HG03565 (cell line): ENCODE data around the gene SCRN2.

Source experiments
- ATAC-seq: cut with Tn5 transposase; IDR thresholded peaks from one replicate; pipeline ENCODE4 v1.9.1; 2021; ENCODE audit warnings: mild to moderate bottlenecking, moderate library complexity; ENCODE audit not compliant: unreplicated experiment

Gene SCRN2

GRCh38 chr17:47822785-47823184, 18.3 kb downstream of the SCRN2 start:
- ATAC-seq, result no peak

- peak; percentile 71 for ATAC-seq
Observed at GRCh38 chr17:47821424-47822391, 19.4 kb downstream of the SCRN2 start, which contains the start of gene OSBPL7. Gene OSBPL7, minus strand, starts transcription at chr17:47821794. Its CDS starts 1,516 bp downstream, at chr17:47820278.

DNA sequence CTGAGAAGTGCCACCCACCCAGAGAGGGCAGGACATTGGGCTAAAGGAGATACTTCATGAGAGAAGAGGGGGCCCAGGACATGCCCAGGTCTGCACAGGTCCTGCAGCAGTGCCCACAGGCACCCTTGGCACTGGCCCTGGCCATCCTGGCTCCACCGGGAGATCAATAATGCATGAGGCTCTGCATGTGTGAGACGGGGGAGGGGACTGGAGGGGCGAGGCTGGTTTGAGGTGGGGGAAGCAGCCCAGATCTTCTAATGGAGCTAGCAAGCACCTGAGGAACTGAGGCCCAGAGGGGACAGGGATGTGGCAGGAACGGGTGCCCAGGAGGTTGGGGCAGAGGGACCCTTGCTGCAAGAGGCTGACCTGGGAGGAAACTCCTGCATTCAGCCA, 20.0 kb downstream of the SCRN2 start:
- ATAC-seq, result no peak

DNA sequence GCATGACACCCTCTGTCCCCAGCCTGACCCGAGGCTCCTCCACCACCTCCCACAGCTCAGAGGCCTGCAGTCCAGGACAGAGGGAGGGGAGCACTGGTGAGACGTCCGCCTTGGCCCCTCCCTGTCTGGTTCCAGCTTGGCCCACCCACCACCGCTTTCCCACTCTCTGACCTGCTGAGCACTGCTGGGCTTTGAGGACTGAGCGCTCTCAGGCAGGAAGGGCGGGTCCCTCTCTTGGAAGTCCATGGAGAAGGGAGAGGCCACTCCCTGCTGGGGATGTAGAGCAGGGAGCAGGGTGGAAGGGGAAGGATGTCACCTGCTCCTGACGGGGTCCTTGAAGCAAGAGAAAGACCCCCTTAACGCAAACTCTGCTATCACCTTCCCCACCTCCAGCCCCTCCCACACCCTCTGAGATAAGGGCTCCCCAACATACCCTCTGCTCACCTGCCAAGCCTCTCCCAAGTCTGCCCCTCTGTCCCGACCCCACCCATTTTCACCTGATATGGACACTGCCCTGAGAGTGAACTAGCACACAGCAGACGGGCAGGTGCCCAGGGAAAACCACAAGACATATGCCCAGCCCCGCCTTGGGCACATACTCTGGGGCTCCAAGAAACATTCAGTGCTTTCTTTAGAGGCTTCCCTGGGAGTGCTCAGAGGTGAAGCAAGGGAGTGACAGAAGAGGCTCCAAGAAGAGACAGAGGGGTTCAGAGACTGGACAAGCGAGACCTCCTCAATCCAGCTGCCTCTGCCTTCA, 20.9 kb downstream of the SCRN2 start:
- ATAC-seq, result no peak

DNA sequence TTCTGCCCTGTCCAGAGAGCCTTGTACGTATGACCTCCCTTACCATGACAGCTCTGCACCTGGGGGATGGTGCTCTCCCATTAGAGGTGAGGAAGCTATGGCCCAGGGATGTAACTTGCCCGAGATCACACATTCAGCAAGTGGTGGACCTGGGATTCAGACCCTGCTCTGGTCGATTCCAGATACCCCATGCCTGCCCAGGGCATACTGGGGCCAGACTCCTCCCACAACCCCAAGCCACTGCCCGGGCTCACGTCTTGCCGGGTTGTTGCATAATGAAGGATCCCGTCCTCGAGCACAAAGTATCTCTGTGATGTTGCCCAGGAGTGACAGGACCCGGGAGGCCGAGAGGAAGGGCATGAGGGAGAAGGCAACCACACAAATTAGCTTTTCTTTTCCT, 21.6 kb downstream of the SCRN2 start:
- no peak for ATAC-seq

- ATAC-seq, result no peak
Observed at GRCh38 chr17:47818002-47818695, 22.9 kb downstream of the SCRN2 start.

GRCh38 chr17:47816947-47817346, 24.1 kb downstream of the SCRN2 start:
- no peak for ATAC-seq

GRCh38 chr17:47816111-47816735, 24.9 kb downstream of the SCRN2 start:
- no peak for ATAC-seq

DNA sequence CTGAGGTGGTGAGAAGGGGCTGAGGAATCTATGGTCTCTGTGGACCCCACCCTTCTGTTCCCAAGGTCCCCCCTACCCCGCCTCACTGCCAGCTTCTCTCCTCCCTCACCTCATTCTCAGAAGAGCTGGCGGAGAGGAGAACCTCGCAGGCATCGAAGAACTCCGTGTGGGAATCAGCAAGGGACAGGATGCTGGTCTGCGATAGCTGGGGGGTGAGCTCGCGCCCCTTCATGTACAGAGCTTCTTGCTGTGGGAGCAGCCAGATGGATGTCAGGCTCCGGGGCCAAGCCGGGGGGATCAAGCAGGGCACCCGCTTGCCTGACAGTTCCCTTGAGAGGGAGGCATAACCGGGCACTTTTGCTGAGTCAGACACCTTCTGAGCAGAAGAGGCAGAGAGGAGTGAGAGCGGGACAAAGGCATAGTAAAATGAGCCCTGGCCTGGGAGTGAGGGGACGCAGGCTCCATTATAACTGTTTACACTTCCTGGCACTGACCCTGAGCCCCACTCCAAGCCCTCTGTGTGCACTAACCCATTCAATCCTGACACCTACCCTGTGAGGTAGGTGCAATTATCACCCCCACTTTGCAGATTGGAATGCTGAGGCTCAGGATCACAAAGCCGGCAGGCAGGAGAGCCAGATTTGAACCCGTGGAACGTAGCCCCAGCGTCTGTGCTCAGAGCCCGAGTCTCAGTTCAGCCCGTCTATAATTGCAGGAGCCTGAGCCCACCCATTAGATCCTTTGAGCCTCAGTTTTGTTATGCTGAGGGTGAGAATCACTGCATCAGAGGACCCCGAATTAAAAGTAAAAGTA, 25.8 kb downstream of the SCRN2 start:
- ATAC-seq, result no peak

GRCh38 chr17:47813512-47814031, 27.5 kb downstream of the SCRN2 start:
- no peak for ATAC-seq

DNA sequence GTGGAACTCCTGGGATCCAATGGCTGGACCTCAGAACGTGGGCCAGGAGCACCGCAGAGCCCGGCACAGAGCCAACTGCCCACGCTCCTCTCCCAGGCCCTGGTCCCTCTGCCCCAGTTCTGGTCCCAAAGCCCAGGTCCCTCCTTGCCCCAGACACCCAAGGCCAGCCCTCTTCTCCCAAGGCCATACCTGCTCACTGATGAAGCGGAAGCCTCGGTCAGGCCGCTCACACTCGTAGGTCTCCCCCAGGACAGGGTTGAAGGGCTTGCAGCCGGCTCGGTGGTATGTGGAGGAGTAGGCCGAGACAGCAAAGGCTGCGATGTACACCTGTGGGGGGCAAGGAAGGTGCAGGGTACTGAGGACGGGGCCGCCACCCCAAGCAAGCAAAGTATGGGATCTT, 28.0 kb downstream of the SCRN2 start:
- no peak for ATAC-seq

- no peak for ATAC-seq
Observed at GRCh38 chr17:47812146-47812920, 28.7 kb downstream of the SCRN2 start.

GRCh38 chr17:47811709-47812108, 29.4 kb downstream of the SCRN2 start:
- ATAC-seq, result no peak

GRCh38 chr17:47810901-47811635, 30.0 kb downstream of the SCRN2 start:
- ATAC-seq, result no peak

DNA sequence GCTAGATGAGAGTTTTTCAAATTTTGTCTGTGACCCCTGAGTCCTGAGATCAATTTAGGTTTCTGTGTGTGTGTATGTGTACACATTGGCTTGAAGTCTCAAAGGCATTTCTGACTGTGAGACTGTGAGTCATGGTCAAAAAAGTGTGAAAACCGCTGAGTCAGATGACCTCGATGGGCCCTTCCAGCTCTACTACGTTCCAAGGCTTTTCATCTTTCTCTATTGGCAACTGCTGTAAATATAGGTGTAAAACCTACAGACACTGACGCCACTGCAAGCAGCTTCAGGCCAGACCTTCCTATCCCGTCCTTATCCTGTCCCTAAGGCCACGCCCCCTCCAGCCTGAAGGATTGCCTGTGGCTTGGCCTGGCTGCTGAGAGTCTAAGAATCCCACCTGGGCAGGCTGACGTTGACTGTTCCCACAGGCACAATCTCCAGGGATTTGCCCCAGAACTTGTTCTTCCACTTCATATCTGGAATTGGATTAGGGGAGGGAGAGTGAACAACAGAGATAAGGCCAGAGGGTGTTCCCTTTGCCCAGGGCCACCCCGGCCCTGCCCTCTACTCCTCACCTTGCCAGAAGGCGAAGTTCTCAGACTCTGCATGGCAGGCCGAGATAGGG, 30.8 kb downstream of the SCRN2 start:
- ATAC-seq, result no peak

- no peak for ATAC-seq
Observed at GRCh38 chr17:47808830-47809480, 32.1 kb downstream of the SCRN2 start.
